GM18511 (cell line): ENCODE results near the gene ABCC2.
"Not testable (repeated sequence)": the region's sequence is repeated elsewhere in the genome, so short reads cannot be mapped to it uniquely, and the experiment has no call there.

ENCODE experiments used
- ATAC-seq: cut with Tn5 transposase; IDR thresholded peaks from one replicate; pipeline ENCODE4 v1.9.1; 2021; ENCODE audit warnings: mild to moderate bottlenecking, moderate library complexity; ENCODE audit not compliant: unreplicated experiment

The ABCC2 gene

GRCh38 chr10:99851825-99852224, 69.4 kb downstream of the ABCC2 start:
- no peak for ATAC-seq

- no peak for ATAC-seq
Measured at GRCh38 chr10:99852481-99853213, 70.2 kb downstream of the ABCC2 start.

- ATAC-seq, result no peak
Measured at GRCh38 chr10:99853655-99854054, 71.2 kb downstream of the ABCC2 start.

GRCh38 chr10:99854860-99855259, 72.4 kb downstream of the ABCC2 start:
- ATAC-seq, result no peak

GRCh38 chr10:99855479-99856071, 73.1 kb downstream of the ABCC2 start:
- ATAC-seq, result no peak

GRCh38 chr10:99858849-99859248, 76.4 kb downstream of the ABCC2 start:
- ATAC-seq, result no peak

- no peak for ATAC-seq
Measured at GRCh38 chr10:99859585-99859984, 77.1 kb downstream of the ABCC2 start.

DNA sequence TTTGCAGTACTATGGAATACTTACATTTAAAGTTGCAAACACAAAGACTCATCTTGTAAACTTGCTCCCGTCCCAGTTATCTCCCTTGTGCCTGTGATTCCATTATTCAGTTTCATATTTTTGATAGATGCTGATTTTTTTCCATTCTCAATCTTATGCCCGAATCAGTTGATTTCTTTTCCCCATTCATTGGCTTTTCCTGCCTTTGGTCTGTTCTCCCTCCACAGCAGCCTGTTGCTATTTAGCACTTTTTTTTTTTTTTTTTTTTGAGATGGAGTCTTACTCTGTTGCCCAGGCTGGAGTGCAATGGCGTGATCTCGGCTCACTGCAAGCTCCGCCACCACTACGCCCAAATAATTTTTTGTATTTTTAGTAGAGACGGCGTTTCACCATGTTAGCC, 78.0 kb downstream of the ABCC2 start:
- no peak for ATAC-seq

- not testable (repeated sequence) for ATAC-seq
Measured at GRCh38 chr10:99863535-99864240, 81.2 kb downstream of the ABCC2 start.

- ATAC-seq, result not testable (repeated sequence)
Measured at GRCh38 chr10:99867250-99867649, 84.8 kb downstream of the ABCC2 start.

- ATAC-seq, result no peak
Measured at GRCh38 chr10:99869581-99870122, 87.2 kb downstream of the ABCC2 start.

GRCh38 chr10:99870123-99870730, 87.8 kb downstream of the ABCC2 start:
- ATAC-seq, result peak; percentile 64

- no peak for ATAC-seq
Measured at GRCh38 chr10:99872367-99873162, 90.1 kb downstream of the ABCC2 start.

GRCh38 chr10:99873846-99874245, 91.4 kb downstream of the ABCC2 start:
- ATAC-seq, result no peak

DNA sequence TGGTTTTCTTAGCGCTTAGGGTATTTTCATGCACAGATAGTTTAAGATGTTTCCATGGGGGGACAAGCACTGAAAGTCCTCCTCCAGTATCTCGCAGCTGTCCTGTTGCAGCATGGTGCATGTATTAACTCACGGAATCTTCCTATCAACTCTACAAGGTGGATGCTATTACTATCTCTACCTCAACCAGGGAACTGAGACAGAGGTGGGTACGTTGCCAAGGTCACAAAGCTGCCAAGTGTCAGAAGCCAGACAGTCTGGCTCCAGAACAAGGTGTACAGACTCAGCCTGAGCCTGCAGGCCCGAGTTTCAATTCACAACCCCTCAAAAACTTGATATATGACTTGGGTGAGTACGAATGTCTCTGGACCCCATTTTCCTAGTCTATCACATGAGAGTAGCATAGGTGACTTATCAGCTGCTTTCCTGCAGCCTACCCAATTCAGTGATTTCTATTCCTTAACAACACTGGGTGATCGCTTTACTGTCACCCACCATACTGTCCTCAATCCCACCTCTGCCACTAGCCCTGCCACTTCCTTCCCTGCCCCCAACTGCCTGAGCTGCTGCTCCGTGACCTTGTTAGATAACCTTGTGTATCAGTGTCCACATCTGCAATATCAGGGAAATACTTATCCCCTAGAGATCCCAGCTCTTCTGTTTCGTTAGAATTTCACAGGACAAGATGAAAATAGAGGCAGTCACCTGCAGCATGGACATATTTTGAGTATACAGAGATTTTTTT, 92.1 kb downstream of the ABCC2 start:
- ATAC-seq, result no peak

GRCh38 chr10:99875473-99875872, 93.0 kb downstream of the ABCC2 start:
- no peak for ATAC-seq

- ATAC-seq, result no peak
Measured at GRCh38 chr10:99880080-99880835, 97.8 kb downstream of the ABCC2 start.

DNA sequence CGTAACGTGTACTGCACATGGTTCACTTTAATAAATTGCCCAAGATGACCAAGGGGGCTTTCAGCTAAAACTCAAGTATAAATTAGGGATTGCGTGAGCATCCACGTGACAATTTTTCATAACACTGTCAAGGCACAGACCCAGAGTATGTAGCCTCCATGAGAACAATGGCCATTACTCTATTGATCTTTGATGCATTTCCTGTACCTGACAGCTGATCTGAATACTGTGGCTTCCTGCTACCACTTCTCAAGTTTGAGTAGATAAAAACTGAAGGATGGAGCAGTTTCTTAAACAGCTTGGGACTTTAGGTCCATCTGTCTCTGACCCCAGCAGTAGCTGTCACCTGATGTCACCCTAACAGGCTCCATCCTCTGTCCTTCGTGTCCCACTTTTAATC, 98.9 kb downstream of the ABCC2 start:
- no peak for ATAC-seq

- no peak for ATAC-seq
Measured at GRCh38 chr10:99883523-99883922, 101.1 kb downstream of the ABCC2 start.
